Cortex of kidney (tissue), 1 donor: ENCODE data around the gene TMEM209.
"Not testable (repeated sequence)": the region's sequence is repeated elsewhere in the genome, so short reads cannot be mapped to it uniquely, and the experiment has no call there.

Experiments used
- DNase-seq: peaks from one replicate; lab custom pipeline; 2025; lab: John Stamatoyannopoulos, UW

The TMEM209 gene

DNA sequence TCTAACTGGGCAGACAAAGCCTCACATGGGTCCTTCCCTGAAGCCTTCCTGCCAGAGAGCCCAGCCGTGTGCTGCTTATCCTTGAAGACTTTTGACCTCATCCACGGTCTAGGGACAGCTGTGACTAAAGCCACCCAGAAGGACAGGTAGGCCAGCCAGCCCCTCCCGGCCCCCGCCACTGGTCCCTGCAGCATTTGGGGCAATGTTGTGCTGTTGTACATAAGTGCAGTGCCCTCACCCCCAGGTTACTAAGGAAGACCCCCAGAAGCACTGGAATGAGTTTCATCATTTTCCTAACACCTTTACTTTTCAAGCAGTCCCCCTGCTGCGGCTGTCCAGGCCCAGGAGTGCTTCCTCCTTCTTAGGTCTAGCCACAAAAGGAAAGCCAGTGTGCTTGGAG, 43.0 kb downstream of the TMEM209 start:
- no peak for DNase-seq

DNA sequence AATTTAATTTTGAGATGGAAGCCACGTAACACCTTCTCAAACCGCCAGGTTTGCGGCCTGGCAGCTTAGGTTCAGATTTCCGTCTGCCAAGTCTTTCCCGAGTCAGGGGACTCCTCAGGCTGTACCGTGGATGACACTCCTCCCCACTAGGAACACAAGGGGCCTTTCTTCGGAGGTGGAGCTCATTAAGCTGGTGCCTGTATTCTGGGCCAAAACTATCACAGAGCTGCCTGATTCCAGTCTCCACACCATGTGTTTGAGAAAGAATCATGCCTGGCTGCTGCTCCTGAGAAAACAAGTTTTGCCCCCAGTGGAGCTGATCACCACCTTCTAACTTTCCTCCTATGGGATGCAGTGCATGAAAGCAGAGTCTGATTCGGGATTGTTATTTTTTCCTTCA, 44.8 kb downstream of the TMEM209 start:
- DNase-seq, result no peak

DNA sequence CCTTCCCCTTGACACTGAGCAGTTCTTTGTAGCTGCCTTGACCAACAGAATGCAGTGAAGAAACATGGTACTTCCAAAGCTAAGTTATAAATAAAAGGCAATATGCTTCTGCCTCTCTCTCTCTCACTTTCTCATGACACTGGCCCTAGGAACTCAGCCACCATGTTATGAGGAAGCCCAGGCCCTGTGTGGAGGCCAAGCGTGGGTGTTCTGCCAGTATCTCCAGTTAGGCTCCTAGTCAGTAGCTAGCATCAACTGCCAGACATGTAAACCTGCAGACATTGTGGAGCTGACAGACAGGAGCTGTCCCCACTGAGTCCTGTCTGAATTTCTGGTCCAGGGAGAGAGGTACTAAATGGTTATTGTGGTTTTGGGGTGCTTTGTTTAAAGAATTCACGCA, 45.2 kb downstream of the TMEM209 start:
- DNase-seq, result no peak

DNA sequence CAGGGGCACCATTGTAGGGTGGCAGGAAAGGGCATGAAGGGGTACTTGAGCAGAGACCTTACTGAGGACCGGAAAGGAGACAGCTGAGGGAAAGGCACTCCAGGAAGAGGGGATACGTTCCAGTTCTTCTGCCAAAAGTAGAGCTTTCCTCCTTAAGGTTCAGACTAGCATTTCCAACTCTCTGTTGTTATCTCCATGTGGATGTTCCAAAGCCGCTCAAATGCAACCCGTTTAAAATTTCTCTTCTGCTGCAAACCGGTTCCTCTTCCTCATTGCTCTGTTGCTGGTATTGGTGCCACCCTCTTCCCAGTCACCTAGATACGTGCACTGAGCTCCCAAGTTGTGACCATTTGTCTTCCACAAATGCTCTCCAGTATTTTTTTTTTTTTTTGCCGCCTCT, 47.5 kb downstream of the TMEM209 start:
- DNase-seq, result no peak

- no peak for DNase-seq
These were observed 49.1 kb downstream of the TMEM209 start for GRCh38 chr7:130156140-130156539.

DNA sequence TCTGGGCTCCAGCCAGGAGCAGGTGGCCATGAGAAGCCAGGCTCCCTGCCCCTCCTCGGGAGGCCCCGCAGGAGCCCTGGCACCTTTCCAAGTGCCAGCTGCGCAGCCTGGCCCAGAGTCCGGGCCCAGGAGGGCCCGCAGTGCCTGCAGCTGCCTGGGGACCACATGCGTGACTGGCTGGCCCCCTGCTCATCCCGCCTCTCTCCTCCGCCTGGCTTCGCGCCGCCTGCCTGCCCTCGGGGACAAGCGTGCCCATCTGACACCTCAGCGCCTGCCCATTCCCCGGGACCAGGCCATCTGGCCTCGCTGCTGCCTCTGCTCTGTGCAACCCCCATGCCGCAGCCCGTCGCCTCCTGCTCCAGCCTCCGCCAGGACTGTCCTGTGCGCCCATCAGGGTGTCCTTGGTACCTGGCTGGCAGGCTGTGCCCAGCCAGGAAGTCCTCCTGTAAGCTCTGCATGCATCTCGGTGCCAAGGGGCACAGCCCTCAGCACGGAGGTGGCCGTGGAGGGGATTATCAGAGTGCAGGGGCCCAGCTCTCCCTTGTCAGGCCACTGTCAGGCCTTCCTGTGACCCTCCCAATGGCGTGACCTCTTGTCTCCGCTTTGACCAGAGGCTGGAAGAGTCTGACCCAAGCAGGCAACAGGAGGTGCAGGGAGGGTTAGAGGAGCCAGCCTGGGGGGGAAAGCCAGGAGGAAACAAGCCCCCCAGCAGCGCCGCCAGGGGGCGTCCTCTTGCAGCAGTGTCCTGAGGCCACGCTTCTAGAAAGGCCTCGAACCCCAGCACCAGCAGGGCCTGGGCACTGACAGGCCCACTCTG, 50.5 kb downstream of the TMEM209 start:
- no peak for DNase-seq

GRCh38 chr7:130154131-130154500, 51.1 kb downstream of the TMEM209 start:
- no peak for DNase-seq

GRCh38 chr7:130153211-130153908, 51.8 kb downstream of the TMEM209 start:
- DNase-seq, result no peak

DNA sequence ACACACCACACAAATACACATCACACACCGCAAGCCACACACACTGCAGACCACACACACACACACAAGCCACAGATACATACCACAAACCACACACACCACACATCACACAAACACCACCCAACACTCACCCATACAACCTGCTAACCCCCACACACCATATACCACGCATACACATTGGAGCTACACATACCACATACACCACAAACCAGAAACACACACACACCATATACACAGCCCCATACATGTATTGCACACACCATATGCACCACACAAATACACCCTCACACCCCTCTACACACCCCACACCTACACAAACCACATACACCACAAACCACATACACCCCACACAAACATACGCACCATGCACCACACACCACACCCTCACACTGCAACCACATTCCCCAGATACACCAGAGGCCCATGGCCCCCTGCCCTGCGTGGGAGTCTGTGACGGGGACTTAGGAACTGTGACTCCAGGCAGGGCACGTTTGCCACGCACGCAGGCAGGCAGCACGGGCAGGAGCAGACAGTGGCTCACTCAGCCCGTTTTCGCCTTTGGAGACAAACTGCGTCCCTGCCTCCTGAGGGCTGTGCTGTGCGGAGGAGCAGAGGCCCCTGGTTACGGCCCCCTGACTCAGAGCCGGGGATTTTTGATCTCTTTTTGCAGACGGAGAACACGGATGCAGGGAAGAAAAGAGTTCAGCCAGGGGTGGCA, 52.6 kb downstream of the TMEM209 start:
- DNase-seq, result no peak

DNA sequence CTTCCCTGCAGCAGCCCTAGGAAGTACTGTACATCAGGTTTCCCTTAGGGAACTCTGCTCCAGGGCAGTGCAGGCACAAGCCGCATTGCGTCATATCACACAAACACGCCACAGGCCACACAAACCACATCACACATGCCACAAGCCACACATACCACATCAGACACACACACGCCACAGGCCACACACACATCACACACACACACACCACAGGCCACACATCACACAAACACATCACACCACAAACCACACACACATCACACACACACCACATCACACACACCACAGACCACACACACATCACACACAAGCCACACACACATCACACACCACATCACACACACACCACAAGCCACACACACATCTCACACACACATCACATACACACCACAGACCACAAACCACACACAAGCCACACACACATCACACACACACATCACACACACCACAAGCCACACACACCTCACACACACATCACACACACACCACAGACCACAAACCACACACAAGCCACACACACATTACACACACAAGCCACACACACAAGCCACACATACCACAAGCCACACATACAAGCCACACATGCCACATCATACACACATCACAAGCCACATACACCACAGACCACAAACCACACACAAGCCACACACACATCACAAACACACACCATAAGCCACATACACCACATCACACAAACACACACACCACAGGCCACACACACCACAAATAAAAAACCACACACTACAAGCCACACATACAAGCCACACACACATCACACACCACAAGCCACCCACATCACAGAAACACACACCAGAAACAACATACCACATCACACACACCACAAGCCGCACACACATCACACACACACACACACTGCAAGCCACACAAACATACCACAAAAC, 53.4 kb downstream of the TMEM209 start:
- DNase-seq, result no peak

DNA sequence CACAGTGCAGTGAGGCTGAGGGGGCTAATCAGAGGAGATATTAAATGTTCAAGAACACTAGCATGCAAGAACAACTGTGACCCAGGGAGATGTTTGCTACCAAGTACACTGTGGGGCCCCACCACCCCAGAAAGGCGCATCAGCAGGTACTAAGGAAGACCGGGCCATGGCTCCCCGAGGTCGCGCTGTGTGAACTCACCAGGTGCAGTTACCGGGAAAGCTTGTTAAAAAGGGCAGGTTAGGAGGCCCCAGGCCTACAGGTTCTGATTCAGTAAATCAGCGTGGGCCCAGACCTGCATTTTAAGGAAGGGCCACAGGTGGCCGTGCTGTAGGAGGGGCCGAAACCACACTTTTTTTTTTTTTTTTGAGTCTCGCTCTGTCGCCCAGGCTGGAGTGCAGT, 54.6 kb downstream of the TMEM209 start:
- DNase-seq, result no peak

GRCh38 chr7:130149281-130150139, 55.7 kb downstream of the TMEM209 start:
- DNase-seq, result no peak

- DNase-seq, result no peak
These were observed 56.6 kb downstream of the TMEM209 start for GRCh38 chr7:130148561-130148960.

- DNase-seq, result no peak
These were observed 57.4 kb downstream of the TMEM209 start for GRCh38 chr7:130147710-130148325.

GRCh38 chr7:130146693-130147405, 58.4 kb downstream of the TMEM209 start:
- no peak for DNase-seq

DNA sequence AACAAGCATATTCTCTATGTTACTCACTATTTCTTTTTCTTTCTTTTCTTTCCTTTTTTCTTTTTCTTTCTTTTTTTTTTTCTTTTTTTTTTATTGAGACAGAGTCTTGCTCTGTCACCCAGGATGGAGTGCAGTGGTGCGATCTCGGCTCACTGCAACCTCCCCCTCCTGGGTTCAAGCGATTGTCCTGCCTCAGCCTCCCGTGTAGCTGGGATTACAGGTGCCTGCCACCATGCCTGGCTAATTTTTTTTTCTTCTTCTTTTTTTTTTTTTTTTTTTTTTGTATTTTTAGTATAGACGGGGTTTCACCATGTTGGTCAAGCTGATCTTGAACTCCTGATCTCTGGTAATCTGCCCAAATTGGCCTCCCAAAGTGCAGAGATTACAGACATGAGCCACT, 59.1 kb downstream of the TMEM209 start:
- DNase-seq, result not testable (repeated sequence)

DNA sequence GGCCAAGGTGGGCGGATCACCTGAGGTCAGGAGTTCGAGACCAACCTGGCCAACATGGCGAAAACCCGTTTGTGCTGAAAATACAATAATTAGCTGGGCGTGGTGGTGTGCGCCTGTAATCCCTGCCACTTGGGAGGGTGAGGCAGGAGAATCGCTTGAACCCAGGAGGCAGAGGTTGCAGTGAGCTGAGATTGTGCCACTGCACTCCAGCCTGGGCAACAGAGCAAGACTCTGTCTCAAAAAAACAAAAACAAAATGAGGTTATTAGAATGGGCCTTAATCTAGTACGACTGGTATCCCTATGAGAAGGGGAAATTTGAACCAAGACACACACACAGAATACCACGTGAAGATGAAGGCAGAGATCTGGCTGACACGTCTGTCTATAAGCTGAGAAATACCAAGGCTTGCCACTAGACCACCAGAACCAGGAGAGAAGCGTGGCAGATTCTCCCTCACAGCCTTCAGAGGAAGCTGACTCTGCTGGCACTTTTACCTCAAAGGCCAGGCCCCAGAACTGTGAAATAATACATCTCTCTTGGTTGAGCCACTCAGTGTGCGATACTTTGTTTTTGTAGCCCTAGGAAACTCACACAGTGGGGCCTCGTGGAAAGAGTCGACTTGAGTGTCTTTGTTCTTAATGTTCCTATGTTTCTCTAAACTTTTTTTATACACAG, 59.6 kb downstream of the TMEM209 start:
- DNase-seq, result no peak

DNA sequence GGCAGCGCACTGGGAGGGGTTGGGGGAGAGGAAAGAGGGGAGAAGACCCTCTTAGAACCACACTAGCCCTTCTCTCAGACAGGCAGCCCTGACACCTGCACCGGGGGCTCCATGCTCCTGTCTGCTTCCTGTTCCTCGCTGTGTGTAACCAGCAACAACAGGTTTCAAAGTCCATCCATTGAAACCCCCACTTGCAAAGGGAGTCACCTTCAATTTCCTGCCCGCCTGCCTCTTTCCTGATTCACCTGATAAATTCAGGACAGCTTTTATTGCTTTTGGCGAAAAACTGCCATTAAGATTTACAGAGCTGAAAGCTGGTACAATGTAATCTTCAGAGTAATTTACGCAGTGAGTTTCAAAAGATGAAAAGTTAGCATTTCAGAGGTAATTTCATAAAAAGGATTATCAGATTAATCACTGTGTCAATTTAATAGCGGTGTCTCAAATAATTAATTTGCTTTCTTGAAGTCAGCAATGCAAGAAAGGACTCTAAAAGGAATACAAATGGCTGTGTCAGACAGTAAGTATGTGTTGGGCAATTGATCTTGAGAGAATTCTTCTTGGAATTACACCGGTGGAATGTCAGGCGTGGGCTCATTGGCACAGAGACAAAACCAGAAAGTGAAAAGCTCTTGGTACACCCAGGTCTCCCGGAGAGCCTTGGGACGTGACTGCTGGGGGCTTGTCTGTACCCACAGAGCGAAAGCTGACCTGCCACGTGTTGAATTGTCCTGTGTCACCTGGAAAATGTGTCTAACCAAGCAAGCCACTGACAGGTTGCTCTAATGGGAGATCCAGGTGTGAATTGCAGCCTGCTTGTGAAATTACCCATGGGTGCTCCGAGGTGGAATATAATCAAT, 60.7 kb downstream of the TMEM209 start:
- no peak for DNase-seq
